ENCODE results near the gene MAP7D3.
A peak's percentile ranks its signal among the peaks of the same experiment; 100 is the strongest.
"Not testable (repeated sequence)": the region's sequence is repeated elsewhere in the genome, so short reads cannot be mapped to it uniquely, and the experiment has no call there.

MAP7D3 gene

GRCh38 chrX:136251041-136251991, at the start of gene MAP7D3:
MAP7D3 (minus strand) TSS chrX:136251400; CDS start chrX:136251358, 42 bp downstream.
- peak; percentile 72 for DNase-seq

GRCh38 chrX:136300721-136301120, 49.5 kb upstream of the MAP7D3 start, which contains the start of gene ADGRG4:
ADGRG4 (plus strand) TSS chrX:136300963; CDS start chrX:136308778, 7,815 bp downstream.
- not testable (repeated sequence) for DNase-seq

GRCh38 chrX:136295380-136295779, 44.2 kb upstream of the MAP7D3 start:
- no peak for DNase-seq

GRCh38 chrX:136292656-136293055, 41.5 kb upstream of the MAP7D3 start:
- no peak for DNase-seq

GRCh38 chrX:136291824-136292223, 40.6 kb upstream of the MAP7D3 start:
- no peak for DNase-seq

GRCh38 chrX:136286375-136286774, 35.2 kb upstream of the MAP7D3 start:
- DNase-seq, result not testable (repeated sequence)

GRCh38 chrX:136275553-136275952, 24.4 kb upstream of the MAP7D3 start:
- no peak for DNase-seq

- DNase-seq, result no peak
Observed at GRCh38 chrX:136273986-136274385, 22.8 kb upstream of the MAP7D3 start.

GRCh38 chrX:136272325-136272724, 21.1 kb upstream of the MAP7D3 start:
- DNase-seq, result no peak

GRCh38 chrX:136271300-136271699, 20.1 kb upstream of the MAP7D3 start:
- no peak for DNase-seq

GRCh38 chrX:136269921-136270320, 18.7 kb upstream of the MAP7D3 start:
- no peak for DNase-seq

- peak; percentile 51 for DNase-seq
Observed at GRCh38 chrX:136268051-136269048, 17.1 kb upstream of the MAP7D3 start.

- DNase-seq, result no peak
Observed at GRCh38 chrX:136266828-136267227, 15.6 kb upstream of the MAP7D3 start.

GRCh38 chrX:136262812-136263315, 11.7 kb upstream of the MAP7D3 start:
- no peak for DNase-seq

GRCh38 chrX:136262243-136262642, 11.0 kb upstream of the MAP7D3 start:
- DNase-seq, result no peak

- DNase-seq, result no peak
Observed at GRCh38 chrX:136261321-136261720, 10.1 kb upstream of the MAP7D3 start.

- DNase-seq, result no peak
Observed at GRCh38 chrX:136260776-136261175, 9.6 kb upstream of the MAP7D3 start.

- peak; percentile 6 for DNase-seq
Observed at GRCh38 chrX:136259543-136259942, 8.3 kb upstream of the MAP7D3 start.

- DNase-seq, result no peak
Observed at GRCh38 chrX:136258951-136259350, 7.8 kb upstream of the MAP7D3 start.

- no peak for DNase-seq
Observed at GRCh38 chrX:136256026-136256425, 4.8 kb upstream of the MAP7D3 start.

- DNase-seq, result no peak
Observed at GRCh38 chrX:136255541-136255940, 4.3 kb upstream of the MAP7D3 start.

GRCh38 chrX:136250191-136251040, 784 bp downstream of the MAP7D3 start:
- peak; percentile 55 for DNase-seq

Data from activated CD4-positive, alpha-beta T cell treated with anti-CD3 and anti-CD28 coated beads for 48 hours (primary cell).